T follicular helper cell (primary cell): Measurements from ENCODE around the gene PPP1R12C.
"Not testable (repeated sequence)": the region's sequence is repeated elsewhere in the genome, so short reads cannot be mapped to it uniquely, and the experiment has no call there.

Experiments
- DNase-seq: peaks from one replicate; pipeline ENCODE4 v3.0.0-alpha.2; 2020; ENCODE audit warnings: low read depth

The PPP1R12C gene

DNA sequence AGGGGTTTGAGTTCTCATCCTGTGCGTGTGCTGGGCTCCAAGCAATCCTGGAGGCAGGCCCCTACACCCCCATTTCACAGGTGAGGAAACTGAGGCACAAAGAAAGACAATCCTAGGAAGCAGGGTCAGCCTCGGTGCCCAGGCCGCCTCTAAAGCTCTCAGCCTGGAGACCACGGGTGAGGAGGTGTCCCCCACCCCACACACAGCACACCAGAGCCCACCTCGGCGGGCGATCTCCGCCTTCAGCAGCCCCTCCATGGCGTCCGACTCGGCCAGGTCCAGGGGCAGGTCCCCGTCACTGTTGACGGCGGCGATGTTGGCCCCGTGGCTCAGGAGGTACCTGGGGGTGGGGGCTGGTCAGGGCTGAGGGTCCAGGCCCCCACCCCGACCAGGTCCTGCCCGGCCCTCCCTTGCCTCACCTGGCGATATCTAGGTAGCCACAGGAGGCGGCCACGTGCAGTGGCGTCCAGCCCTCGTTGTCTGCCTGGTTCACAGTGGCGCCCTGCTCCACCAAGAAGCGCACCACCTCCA is 5.1 kb downstream of the PPP1R12C start:
- no peak for DNase-seq

DNA sequence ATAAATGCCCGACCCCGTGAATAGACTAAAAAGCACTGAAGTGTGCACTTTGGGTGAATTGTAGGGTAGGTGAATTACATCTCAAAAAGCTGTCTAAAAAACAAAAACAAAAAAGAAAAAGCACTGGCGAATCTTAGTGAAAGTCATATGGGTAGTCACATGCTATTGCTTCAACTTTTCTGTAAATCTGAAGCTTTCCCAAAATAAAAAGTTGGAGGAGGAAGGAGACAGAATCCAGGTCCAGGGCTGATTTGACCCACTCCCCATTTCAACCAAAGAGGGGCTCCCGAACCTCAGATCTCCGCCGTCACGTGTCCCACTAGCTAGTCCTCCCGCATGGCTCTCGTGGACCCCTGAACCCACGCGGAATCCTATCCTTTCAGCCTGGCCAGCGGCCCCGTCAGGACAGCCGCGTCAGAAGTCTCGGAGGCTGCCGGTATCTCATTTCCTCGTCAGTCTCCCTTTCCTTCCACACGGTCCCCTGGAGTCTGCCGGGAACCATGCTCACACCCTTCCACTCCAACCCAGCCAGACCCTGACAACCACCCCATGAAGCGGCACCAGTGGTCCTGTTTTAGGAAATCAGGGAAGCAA is 6.1 kb downstream of the PPP1R12C start:
- no peak for DNase-seq

DNA sequence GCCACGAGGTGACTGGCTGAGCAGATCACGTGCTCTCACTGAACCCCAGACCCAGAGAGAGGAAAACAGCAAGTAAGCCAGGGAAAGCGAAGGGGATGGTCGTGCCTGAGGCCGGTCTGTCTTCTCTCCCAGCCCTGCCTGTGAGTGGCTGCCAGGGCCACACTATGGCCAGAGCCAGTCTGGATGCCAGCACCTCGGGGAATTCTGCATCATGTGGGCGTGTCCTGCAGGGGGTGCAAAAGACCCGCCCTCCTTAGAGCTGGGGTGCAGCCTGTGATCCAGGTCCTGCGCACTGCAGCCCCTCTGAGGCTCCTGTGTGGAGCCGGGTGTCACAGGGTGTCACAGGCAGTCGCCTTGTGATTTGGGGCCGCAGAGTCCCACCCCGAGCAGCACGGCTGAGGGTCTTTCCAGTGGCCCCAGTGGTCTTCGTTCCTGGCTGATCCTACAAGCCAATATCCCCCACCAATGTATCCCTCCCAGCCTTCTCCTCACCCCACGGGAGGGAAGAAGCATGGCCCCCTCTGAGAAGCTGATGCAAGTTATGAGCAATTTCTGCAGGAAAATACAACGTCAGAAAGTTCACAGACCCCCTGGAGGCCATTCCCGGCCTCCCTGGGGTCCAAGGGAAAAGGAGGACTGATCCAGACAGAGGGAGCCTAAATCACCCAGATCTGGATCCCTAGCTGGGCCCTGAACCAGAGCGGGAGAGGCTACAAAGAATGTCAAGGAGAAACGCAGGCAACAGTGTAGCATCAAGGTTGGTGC is 7.7 kb downstream of the PPP1R12C start:
- DNase-seq: no peak

- not testable (repeated sequence) for DNase-seq
Measured at GRCh38 chr19:55107252-55107651, 10.2 kb downstream of the PPP1R12C start.

DNA sequence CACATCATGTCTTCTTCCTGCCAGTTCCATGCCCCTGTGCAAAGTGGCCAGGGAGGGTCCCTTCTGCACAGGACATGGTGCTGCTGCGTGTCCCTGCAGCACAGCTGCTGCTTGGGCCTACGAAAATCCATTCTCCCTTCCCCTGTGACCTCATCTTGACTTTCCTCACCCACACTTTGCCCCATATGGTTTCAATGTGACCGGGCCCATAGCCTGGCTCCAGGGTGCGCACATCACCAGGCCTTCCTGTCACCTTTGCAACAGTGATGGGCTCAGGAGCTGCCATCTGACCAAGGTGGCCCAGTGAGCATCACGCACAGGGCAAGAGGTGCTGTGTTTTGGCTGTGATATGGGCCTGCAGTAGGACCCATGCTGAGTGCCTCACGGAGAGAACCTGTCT is 10.8 kb downstream of the PPP1R12C start:
- DNase-seq: no peak

DNA sequence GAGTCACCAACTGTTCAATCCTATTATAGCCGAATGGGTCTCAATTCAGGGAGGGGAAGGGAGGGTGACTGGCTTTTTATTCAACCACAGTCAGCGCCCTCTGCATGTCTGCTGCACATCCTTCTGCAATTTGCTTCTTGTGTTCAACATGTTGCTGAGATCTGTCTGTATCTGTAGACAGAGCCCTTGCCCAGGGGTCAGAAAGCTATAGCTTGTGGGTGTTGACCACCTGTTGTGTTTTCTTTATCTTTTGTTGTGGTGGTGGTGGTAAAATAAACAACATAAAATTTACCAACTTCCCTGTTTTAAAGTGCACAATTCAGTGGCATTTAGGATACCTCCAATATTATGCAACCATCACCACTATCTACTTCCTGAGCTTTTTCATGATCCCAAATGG is 12.2 kb downstream of the PPP1R12C start:
- DNase-seq: no peak

GRCh38 chr19:55103190-55103589 is 14.2 kb downstream of the PPP1R12C start:
- DNase-seq: no peak

- no peak for DNase-seq
Measured at GRCh38 chr19:55101261-55101660, 16.2 kb downstream of the PPP1R12C start.

DNA sequence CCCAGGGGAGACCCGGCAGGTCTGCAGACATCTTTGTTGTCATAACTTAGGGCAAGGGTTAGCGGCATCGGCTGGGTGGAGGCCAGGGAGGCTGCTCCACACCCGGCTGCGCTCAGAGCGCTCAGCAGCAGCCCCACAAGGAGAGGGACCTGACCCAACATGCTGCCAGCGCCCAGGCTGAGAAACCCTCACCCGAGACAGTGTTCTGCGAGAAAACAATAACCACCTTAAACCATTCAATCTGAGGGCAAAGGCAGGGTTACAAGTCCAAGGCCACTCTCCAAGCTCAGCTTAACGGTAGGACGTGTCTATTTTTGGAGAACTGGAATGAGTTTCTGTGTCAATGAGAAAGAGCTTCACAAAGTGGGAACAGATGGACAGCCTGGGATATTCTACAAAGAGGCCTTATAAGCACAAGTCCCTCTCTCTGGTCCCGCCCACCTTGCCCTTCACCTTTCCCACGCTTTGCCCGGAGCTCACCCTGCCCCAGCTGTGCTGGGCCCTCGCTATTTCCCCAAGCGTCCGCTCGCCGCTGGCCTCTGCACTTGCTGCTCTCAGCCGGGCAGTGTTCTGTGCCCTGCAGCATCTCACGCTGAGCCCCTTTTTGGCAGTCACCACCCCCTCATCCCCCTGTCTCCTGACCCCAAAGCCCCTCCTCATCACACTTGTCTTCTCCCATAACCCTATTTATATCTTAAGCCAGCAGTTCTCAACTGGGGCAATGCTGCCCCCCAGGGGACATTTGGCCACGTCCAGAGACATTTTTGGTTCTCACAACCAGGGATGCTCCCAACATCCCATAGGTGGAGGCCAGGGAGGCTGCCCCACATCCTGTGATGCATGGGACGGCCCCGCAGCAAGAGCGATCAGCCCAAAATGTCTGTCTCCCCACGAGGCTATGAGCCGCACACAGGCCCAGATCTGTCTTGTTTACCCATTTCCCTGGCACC is 17.6 kb downstream of the PPP1R12C start:
- DNase-seq: no peak

DNA sequence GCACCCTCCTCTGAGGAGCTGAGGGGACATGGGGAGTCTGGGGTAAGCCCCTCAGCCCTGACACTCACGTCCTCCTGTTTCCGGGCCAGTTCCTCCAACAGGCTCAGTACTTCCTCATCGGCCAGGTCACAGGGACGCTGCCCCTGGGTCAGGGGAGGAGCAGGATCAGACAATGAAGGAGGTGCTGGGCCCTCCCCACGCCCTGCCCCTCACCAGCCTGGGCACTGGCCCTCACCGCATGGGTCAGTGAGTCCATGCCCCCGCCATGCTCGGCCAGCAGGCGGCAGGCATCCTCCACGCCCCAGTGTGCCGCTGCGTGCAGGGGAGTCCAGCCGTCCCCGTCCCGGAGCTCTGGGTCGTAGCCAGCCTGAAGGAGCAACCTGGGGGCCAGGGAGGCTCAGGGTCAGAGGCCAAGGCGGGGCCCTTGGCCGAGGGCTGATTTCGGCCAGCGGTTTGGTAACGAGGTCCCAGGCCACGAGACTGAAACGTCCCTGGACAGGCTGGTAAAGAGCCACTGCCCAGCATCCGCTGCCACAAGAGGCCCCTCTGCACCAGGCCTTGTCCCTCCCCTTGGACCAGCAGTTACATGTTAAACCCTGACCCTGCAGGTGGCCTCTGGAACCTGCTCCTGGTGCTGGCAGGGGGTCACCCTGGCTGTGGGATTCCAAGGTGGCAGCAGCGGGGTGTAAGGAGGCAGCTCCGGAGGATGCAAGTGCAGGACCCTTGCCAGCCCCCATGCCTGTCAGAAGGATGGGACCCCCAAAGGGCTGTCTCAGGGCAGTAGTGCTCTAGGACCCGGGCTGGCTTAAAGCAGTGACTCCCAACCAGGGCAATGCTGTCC is 18.5 kb downstream of the PPP1R12C start:
- DNase-seq: no peak

GRCh38 chr19:55097864-55098715 is 19.3 kb downstream of the PPP1R12C start:
- no peak for DNase-seq

GRCh38 chr19:55096061-55096701 is 21.3 kb downstream of the PPP1R12C start:
- DNase-seq: no peak

DNA sequence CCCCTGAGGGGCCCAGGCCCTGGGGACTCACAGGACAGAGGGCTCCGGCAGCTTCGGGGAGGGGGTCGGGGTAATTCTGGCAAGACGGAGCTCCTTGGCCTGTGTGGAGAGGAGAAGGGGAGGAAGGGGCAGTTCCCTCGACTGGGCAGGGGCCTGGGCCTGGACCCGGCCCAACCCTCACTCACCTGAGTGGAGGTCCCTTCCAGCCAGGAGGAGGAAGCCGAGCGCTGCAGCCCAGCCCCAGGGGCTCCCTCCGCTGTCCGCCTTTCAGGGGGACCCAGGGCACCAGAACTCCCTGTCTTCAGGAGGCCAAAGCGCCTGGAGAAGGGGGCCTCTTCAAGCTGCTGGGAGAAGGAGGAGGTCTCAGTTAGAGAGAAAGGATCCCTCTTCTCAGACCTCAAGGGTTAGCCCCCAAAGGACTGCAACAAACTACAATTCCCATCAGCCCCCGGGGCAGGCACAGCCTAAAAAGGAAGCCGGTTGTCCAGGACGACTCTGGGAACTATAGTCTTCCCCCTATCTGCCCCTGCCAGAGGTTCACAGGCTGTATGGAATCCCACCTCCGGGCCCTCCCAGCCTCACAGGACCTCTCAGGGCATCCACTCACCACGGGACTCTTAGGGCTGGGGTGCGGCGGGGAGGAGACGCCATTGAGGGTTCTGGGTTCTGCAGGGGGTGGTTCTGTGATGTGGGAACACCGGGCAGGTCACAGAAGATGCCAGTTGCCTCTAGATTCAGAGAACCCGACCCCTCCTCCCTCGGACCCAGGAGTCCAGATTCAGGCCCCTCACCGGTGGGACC is 22.0 kb downstream of the PPP1R12C start:
- DNase-seq: no peak

- no peak for DNase-seq
Measured at GRCh38 chr19:55094456-55095259, 22.8 kb downstream of the PPP1R12C start.

DNA sequence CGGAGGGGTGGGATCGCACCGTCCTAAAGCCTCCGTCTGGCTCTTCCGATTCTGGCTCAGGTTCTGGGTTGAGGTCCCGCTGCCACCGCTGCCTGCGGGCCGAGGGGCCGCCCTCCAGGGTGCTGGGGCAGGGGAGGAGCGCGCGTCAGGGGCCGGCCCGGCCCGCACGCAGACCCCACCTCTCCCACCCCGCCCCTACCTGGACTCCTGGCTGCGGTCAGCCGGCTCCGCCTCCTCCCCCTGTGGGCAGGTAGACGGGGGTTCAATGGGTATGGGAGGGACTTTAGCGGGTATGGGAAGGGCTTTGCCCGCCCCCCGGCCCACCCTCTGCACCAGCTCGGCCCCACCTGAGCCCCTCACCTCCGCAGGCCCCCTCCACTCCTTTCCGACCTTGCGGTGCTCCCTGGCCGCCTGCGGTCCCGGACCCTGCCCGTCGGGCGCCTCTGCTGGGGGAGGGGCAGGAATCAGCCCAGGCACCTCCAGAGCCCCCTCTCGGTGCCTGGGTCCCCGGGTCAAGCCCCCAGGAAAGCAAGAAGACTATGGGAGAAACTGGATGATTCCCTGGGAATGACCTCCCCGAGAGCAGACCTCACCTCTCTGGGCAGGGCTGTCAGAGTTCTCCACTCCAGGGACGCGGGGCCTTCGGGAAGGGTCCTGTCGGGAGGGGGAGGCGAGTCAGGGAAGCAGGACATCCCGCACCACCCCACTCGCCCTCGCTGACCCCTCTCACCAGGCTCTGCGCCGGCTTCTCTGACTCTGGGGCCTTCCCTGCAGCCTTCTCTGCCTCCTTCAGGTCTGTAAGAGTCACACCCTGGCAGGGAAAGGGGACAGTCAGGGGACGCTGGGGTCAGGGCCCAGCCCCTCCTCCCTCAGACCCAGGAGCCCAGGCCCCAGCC is 24.8 kb downstream of the PPP1R12C start:
- no peak for DNase-seq

DNA sequence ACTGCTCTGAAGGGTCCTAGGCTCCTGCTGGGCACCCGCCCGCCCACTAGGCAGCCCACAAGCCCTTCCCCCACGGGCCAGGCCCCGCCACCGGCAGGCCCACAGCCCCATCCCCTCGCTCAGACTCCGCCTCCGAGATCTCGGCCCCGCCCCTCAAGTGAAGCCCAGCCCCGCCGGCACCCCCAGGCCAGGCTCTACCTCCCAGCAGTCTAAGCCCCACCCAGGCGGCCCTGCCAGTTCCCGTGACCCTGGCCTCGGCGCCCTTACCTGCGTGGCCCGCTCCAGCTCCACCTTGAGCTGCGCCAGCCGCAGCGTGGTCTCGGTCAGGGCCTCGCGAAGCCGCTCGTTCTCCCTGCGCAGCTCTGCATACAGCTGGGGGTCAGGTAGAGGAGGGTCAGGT is 25.5 kb downstream of the PPP1R12C start:
- DNase-seq: no peak
